ENCODE results near the gene RIC3.

GRCh38 chr11:8209208-8209807 is 40.5 kb upstream of the RIC3 start:
- TF ChIP-seq, protein P1, sequence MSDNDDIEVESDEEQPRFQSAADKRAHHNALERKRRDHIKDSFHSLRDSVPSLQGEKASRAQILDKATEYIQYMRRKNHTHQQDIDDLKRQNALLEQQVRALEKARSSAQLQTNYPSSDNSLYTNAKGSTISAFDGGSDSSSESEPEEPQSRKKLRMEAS (IDR thresholded peaks at IDR 0.05) = no peak
- TF ChIP-seq, protein P2, sequence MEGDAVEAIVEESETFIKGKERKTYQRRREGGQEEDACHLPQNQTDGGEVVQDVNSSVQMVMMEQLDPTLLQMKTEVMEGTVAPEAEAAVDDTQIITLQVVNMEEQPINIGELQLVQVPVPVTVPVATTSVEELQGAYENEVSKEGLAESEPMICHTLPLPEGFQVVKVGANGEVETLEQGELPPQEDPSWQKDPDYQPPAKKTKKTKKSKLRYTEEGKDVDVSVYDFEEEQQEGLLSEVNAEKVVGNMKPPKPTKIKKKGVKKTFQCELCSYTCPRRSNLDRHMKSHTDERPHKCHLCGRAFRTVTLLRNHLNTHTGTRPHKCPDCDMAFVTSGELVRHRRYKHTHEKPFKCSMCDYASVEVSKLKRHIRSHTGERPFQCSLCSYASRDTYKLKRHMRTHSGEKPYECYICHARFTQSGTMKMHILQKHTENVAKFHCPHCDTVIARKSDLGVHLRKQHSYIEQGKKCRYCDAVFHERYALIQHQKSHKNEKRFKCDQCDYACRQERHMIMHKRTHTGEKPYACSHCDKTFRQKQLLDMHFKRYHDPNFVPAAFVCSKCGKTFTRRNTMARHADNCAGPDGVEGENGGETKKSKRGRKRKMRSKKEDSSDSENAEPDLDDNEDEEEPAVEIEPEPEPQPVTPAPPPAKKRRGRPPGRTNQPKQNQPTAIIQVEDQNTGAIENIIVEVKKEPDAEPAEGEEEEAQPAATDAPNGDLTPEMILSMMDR (IDR thresholded peaks at IDR 0.05 in 2 of 3, conservative IDR thresholded peaks at IDR 0.05 in 1 of 3; ENCODE audit: borderline replicate concordance in 1 of 3, insufficient read depth in 1 of 3, low read depth in 2 of 3, low read length in 2 of 3) = peak in 2 of 3 experiments; percentile 81 to 82; a peak in 4 of 6 replicates
- TF ChIP-seq EZH2phosphoT487 (IDR thresholded peaks at IDR 0.05; ENCODE audit: borderline replicate concordance) (no peak), POLR2A (IDR thresholded peaks at IDR 0.05; ENCODE audit: borderline replicate concordance, extremely low read depth, insufficient read depth, insufficient read length) (no peak), SP1 (IDR thresholded peaks at IDR 0.05; ENCODE audit: low read depth) (no peak)
